HEK293T (cell line): ENCODE results near the gene SUGCT.

Source experiments
- FOXK2 ChIP-seq: fragments of 450-650 bp; IDR thresholded peaks from 2 replicates; pipeline ENCODE4 v1.6.1; 2016; ENCODE audit warnings: mild to moderate bottlenecking
- FOXM1 ChIP-seq: fragments of 450-650 bp; IDR thresholded peaks from 2 replicates; pipeline ENCODE4 v1.6.1; 2017; ENCODE audit warnings: mild to moderate bottlenecking, borderline replicate concordance
- LEF1 ChIP-seq: fragments of 450-650 bp; IDR thresholded peaks from 2 replicates; pipeline ENCODE4 v1.6.1; 2017; ENCODE audit warnings: mild to moderate bottlenecking, borderline replicate concordance
- NFRKB ChIP-seq: fragments of 450-650 bp; IDR thresholded peaks from 2 replicates; pipeline ENCODE4 v1.6.1; 2016; ENCODE audit warnings: mild to moderate bottlenecking, moderate library complexity
- SUZ12 ChIP-seq: fragments of 450-650 bp; IDR thresholded peaks from 2 replicates; pipeline ENCODE4 v1.6.1; 2016; ENCODE audit warnings: mild to moderate bottlenecking
- ZNF384 ChIP-seq: fragments of 450-650 bp; IDR thresholded peaks from 2 replicates; pipeline ENCODE4 v1.6.1; 2016

- TF ChIP-seq NFRKB, result no peak
- TF ChIP-seq LEF1, result no peak
- no peak for TF ChIP-seq ZNF384
- no peak for TF ChIP-seq FOXM1
- TF ChIP-seq FOXK2, result no peak
- TF ChIP-seq SUZ12, result no peak
These were observed 88.8 kb downstream of the SUGCT start for GRCh38 chr7:40223451-40224127.
